Retina (tissue), 1 donor: Measurements from ENCODE around the gene ARHGAP42.
"Not testable (repeated sequence)": the region's sequence is repeated elsewhere in the genome, so short reads cannot be mapped to it uniquely, and the experiment has no call there.

ENCODE experiments used
- DNase-seq: peaks from one replicate; pipeline ENCODE4 v3.0.0-alpha.2; 2016

Gene ARHGAP42

DNA sequence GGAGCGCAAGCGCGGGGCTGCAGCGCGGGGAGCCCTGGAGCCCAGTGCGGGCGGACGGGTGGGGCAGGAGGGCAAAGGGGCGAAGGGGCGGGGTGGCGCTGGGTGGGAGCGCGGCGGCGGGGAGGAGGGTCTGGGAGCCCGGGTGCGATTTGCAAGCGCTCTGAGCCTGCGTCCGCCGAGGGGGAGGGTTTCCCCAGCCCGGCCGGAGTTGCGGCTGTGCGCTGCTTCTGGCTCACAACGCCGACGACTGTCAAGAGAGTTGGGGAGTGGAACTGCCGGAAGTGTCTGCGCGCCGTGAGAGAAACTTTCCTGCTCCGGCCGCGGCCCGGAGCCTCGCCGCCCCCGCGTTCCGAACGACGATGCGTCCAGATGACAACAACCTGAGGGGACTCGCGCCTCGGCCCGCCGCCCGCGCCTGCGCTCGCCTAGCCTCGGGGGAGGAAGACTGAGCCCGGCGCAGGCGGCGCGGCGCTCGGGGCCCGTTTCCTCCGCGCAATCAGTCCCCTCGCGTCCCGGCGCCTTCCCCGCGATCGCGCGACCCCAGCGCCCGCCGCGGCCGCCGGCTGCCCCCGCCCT, at the start of gene ARHGAP42:
Gene ARHGAP42 (plus strand): TSS at position 235 of the 576 bp plus-strand sequence. CDS start 391 bp downstream, outside the sequence.
- DNase-seq, result peak; percentile 79

GRCh38 chr11:100637706-100638105, 49.4 kb upstream of the ARHGAP42 start:
- DNase-seq, result no peak

DNA sequence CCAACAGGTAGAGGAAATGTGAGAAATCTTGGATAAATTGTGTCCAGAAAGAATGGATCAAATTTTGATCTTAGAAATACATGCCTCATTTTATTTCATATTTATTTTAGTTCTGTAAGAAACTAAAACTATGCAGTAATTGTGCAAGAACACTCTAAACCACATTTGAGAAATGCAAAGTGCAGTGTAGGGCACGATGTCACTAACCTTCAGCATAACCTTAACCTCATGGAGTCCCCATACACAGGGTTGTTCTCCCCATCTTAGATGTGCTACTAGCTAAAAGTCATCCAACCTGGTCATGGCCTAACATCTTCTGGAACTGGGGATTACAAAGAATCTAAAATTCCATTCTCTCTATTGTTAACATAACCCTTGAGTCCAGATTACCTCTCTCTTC, 48.4 kb upstream of the ARHGAP42 start:
- DNase-seq, result no peak

DNA sequence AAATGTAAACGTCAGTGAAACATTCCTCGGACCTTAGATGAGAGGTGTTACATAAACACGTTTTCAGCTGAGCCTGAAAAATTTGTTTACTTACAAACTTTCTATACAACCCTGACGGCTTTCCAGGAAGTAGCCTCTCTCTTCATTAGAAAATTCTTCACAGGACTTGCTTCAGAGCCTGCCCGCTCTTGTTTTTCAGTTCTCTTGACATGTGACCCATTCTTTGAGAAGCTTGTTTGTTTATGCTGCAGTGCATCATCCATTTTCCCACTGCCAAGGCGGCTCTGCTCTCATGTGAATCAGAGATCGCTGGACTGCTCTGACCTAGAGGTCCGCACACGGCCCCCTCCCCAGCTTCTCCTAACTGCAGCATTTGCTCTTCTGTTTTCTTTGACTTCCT, 47.9 kb upstream of the ARHGAP42 start:
- DNase-seq, result peak; percentile 27

DNA sequence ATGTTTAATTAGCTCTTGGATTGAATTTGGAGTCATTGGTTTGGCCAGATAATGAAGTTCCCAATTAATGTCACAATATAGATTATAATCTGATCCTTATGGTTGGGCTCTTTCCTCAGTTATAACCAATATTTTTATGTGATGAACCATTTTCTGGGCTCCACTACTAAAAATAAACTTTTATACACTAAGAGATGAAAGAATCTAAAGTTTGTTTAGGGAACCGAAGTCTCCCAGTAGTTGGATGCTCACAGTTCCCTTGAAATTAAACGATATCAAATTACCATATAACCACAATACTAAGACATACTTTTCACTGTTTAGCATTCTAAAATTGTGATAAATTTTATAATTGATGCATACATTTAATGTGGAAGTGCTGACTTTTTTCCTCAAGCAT, 47.0 kb upstream of the ARHGAP42 start:
- DNase-seq, result no peak

- no peak for DNase-seq
These were observed 46.4 kb upstream of the ARHGAP42 start for GRCh38 chr11:100640646-100641045.

DNA sequence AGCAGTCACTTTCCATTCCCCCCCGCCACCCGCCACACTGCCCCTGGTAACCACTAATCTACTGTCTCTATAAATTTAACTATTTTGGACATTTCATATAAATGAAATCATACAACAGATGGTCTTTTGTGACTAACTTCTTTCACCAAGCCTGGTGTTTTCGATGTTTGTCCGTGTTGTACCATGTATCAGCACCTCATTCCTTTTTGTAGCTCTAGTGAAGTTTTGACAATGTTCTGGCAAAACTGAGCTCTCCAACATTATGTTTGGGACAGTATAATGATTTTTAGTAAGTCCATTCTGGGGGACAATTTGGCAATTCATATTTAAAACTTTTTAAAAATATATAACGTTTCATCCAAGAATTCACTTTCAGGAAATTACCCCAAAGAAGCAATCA, 45.6 kb upstream of the ARHGAP42 start:
- DNase-seq, result no peak

- DNase-seq, result no peak
These were observed 40.5 kb upstream of the ARHGAP42 start for GRCh38 chr11:100646545-100646944.

GRCh38 chr11:100647861-100648260, 39.2 kb upstream of the ARHGAP42 start:
- DNase-seq, result no peak

- no peak for DNase-seq
These were observed 23.5 kb upstream of the ARHGAP42 start for GRCh38 chr11:100663583-100663982.

- DNase-seq, result no peak
These were observed 23.1 kb upstream of the ARHGAP42 start for GRCh38 chr11:100663996-100664395.

GRCh38 chr11:100666816-100667215, 20.3 kb upstream of the ARHGAP42 start:
- DNase-seq, result not testable (repeated sequence)

DNA sequence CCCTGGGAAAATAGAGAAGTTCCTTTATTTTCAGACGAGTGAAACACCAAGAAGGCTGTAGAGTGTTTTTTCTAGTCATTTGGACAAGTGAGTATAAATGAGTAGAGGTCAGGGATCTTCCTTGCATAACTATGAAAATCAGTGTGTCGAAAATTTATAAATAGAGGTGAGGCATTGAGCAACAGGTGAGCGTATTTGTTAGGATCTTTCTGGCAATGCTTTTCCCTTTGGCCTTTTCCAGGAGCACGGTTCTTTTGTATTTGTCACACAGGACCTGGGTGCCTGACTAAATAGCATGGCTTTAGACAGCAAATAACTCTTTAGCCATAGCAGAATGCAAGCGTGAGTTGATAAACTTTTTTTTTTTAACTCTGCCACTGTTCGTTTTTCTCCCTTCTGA, 19.6 kb upstream of the ARHGAP42 start:
- no peak for DNase-seq

DNA sequence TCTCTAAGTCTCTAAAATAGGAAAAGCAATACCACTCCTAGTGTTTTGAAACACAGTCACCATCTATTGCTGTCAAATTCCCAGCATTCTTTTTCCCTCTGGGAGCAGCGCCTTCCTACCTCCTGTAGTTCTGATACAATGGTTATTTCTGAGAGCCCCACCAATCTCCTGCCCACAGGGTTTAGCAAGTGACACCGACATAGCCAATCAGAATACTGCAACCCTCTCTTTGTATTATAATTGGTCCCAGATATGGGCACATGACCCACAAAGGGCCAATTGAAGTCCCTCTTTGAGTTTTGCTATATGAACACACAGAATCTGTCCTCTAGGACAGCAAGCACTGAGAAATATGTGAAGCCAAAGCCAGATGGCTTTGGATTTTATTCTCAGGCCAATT, 16.9 kb upstream of the ARHGAP42 start:
- no peak for DNase-seq

- no peak for DNase-seq
These were observed 15.6 kb upstream of the ARHGAP42 start for GRCh38 chr11:100671471-100671870.

DNA sequence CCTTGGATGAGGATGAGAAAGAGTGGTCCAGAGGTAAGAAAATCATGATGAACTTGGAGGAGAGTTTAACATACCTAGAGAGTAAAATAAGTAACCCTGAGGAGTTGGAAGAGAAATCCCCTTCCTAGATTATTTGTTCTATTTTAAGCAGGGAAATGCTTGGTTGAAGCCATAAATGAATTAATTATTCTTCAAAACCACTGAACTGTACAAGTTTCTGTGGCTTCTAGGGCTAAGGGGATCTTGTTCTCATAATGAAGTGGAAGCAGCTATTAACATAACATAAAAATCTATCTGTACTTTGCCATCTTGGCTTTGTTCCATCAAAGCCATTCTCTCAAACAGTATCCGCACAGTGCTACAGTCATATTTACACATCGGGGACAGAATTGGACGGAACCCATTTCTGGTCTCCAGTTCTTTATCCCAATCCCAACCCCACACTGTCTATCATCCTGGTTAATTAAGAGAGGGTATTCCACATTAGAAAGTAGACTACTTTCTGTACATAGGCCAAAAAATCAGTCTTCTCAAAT, 14.5 kb upstream of the ARHGAP42 start:
- DNase-seq, result no peak

DNA sequence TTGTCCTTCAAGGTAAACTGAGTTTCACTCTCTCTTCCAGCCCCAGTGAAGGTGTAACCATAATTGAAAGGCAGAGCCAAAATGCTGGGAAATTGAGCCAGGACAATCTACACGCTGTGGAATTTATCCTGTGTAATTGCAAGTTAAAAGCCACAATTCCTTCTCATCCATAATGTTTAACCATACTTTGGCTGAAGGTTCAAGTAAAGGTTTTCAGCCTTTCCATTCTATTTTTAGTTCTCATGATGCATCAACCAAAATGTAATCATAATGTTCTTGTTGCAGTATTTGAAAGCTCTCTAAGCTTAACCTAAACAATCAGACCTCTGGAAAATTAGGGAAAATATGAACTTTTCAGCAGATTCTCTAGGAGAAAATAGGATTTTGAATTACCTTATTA, 14.0 kb upstream of the ARHGAP42 start:
- DNase-seq, result no peak

DNA sequence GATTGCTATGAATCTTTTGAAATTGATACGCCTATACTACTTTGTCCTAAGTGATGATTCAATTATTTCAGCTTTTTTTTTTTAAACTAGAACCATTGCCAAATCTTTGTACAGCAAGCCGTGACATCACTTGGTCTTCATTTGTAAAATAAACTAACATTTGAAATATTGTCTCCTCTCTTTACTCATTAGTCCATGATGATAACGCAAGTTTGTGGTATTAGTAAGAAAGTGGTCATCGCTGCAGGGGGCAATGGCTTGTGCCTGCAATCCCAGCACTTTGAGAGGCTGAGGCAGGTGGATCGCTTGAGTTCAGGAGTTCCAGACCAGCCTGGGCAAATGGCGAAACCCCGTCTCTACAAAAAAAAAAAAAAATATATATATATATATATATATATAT, 12.9 kb upstream of the ARHGAP42 start:
- DNase-seq, result no peak

- no peak for DNase-seq
These were observed 11.9 kb upstream of the ARHGAP42 start for GRCh38 chr11:100675115-100675650.

DNA sequence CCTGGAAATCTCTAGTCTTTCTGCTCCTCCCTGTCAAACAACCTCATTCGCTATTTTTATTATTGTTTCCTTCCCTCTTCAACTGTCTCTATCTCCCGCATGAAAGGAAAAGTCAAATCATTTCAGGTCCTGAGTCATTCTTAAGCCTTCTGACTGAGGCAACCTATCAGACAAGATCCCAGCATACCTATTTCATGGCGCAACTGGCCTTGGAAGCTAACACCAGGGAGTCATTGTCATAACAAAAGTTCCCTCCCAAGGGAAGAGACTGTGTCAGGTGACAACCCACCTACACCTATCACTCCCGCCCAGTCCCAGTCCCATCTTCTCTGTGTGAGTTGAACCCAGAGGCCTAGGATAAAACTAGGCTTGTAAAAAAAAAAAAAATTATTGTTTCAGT, 10.2 kb upstream of the ARHGAP42 start:
- no peak for DNase-seq

- DNase-seq, result no peak
These were observed 9.3 kb upstream of the ARHGAP42 start for GRCh38 chr11:100677796-100678195.

DNA sequence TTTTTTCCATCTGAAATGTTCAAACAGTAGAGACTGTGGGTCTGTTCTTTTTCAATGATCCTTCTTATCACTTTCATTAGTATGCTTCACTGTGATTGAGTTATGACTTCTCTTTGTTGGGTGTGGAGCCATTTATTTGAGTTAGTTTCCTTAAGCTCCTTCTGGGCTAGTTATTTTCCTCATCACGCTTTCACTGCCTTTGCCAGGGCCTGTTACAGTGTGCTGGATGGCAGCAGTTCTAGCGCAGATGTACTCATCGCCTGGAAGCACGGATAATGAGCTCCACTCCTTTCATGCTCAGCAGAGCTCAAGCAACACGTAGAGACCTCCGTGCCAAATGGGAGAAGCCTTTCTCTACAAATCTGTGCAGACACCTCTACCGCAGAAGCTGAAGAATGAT, 7.0 kb upstream of the ARHGAP42 start:
- peak; percentile 56 for DNase-seq

DNA sequence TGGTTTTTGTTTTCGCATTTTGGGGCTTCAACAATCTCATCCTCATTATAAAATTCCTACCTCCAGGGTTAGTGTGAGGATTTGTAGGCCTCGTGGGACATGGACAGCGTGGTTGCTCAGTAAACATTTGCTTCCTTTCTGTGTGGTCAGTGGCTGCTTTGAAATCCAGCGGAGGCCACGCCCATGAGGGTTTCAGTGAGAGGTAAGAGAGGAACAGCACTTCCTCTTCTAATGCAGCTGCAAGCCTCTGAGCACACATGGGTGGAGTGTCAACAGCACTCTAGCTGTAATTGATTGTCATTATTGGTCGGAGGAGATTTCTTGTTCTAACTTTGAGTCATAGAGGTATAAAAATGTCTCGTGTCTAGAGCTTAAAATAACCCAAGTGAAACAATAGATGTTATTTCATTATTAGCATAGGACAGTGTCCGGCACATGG, 6.0 kb upstream of the ARHGAP42 start:
- no peak for DNase-seq

DNA sequence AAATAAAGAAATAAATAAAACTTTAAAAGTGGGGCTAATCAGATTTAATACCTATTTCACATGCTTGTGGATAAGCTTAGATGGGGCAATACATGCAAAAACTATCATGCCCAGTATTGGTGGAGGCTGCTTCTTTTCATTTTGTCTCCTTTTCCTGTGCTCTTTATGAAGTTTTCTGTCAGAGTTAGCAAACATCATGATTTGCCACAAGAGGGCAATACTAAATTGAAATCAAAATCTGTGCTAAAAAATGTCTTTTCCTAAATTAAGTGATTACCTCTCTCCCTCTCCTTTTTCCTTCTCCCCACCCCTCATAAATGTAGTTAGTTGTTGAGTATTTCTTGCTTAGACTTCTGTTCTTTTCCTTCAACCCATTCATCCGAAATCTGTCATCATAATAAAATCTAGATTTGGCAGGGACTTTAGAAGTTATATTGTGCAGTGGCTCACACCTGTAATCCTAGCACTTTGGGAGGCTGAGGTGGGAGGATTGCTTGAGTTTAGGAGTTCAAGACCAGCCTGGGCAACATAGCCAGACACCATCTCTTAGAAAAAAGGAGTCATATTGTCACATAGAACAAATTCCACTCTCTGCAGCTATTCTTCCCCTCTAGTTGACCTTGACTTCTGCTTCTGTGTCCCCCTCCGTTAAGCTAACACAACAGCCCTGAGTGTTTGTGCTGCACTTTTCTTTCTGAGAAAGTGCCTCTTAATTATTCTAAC, 4.7 kb upstream of the ARHGAP42 start:
- no peak for DNase-seq
